Activated T-cell treated with anti-CD3 and anti-CD28 coated beads, Interleukin-2, amount 50 U/mL, for 72 hours (primary cell): ENCODE data around the gene GALNT14. TPM values are rescaled to one million over a fixed set of nuclear protein-coding genes. Genes with fewer than 3 reads are reported as not detected.
"Not testable (repeated sequence)": the region's sequence is repeated elsewhere in the genome, so short reads cannot be mapped to it uniquely, and the experiment has no call there.

ENCODE experiments used
- ATAC-seq, 2 donors: fragments of 150-1000 bp; cut with Tn5 transposase; replicated peaks in 1 of 2; 2 replicates each; pipeline ENCODE4 v1.10.0; 2021; ENCODE audit warnings: moderate library complexity in 2 of 2, mild to moderate bottlenecking in 1 of 2
- DNase-seq, 2 donors: peaks; one replicate each; pipeline ENCODE4 v3.0.0; 2021 to 2022; ENCODE audit warnings: mixed read lengths in 1 of 2
- H3K27ac Mint-ChIP-seq: one replicate; pipeline ENCODE4 v1.8.0; 2022; ENCODE audit warnings: mild to moderate bottlenecking, moderate library complexity, mixed read lengths
- H3K27me3 Mint-ChIP-seq: one replicate; pipeline ENCODE4 v1.8.0; 2022; ENCODE audit warnings: low read depth, mixed read lengths
- H3K36me3 Mint-ChIP-seq, 2 donors: one replicate each; pipeline ENCODE4 v1.8.0; 2022; ENCODE audit warnings: mixed read lengths in 2 of 2, mild to moderate bottlenecking in 1 of 2; ENCODE audit not compliant: insufficient read depth in 2 of 2
- H3K4me1 Mint-ChIP-seq: one replicate; pipeline ENCODE4 v1.8.0; 2022; ENCODE audit warnings: low read depth, mixed read lengths
- H3K4me3 Mint-ChIP-seq, 2 donors: one replicate each; pipeline ENCODE4 v1.8.0; 2022; ENCODE audit warnings: mild to moderate bottlenecking in 2 of 2, mixed read lengths in 2 of 2, moderate library complexity in 2 of 2
- H3K9me3 Mint-ChIP-seq, 2 donors: one replicate each; pipeline ENCODE4 v1.8.0; 2022; ENCODE audit warnings: mixed read lengths in 2 of 2
- total RNA-seq, 2 donors: library from RNA; stranded (reverse); gene quantifications; one replicate each; pipeline ENCODE4 v1.2.3, GENCODE V29; 2022

GALNT14 gene, protein sequence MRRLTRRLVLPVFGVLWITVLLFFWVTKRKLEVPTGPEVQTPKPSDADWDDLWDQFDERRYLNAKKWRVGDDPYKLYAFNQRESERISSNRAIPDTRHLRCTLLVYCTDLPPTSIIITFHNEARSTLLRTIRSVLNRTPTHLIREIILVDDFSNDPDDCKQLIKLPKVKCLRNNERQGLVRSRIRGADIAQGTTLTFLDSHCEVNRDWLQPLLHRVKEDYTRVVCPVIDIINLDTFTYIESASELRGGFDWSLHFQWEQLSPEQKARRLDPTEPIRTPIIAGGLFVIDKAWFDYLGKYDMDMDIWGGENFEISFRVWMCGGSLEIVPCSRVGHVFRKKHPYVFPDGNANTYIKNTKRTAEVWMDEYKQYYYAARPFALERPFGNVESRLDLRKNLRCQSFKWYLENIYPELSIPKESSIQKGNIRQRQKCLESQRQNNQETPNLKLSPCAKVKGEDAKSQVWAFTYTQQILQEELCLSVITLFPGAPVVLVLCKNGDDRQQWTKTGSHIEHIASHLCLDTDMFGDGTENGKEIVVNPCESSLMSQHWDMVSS
- total RNA-seq: under 1 TPM; 0.67 to 0.81 TPM

DNA sequence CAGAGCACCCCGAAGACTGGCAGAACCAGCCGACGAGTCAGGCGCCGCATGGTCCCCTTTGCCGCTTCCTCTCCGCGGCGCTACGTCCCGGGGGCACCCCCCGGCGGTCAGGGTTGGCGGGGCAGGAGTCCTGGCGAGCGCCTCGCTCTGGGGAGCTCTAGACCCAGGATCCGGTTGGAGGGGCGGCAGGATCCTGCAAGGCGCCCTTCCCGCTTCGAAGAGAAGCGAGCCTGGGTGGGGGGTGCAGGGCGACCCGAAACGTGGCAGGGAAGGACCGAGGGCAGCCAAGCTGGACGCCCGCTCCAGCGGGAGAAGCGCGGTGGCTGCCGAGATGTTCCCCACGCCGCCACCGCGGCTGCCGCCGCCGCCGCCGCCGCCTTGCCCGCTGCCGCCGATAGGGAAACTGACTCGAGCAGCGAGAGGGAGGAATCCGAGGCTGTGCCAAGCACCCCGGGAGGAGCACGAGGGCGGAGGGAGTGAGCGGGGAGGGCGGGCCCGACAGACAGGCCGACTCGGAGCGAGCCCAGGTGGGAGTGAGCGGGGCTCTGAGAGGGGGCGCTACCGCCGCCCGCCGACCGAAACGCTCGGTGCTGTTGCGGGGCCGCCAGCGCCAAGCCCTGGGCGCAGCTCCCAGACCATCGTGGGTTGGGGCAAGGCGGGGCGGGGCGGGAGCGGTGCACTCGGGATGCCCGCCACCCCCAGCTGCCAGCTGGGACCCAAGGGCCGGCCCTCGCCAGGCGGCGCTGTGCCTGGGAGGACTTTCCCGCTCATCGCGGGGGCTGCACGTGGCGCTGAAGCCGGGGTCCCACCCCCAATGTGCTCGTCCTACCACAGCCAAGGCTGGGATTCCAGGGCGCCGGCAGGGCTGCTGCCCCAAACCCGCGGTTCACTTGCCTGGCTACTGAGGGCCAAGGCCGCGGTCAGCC, at the start of gene GALNT14:
TSS of gene GALNT14 (minus strand) at position 404 of the 926 bp plus-strand sequence. CDS start at position 50, 354 bp downstream.
- Mint-ChIP-seq H3K27ac (no peak within 1 kb of the TSS), H3K9me3 (no peaks in the 10 kb centered on the region), H3K27me3 (peaks cover 41% of the 10 kb centered on the region), H3K4me1 (peaks cover 7% of the 10 kb centered on the region), H3K4me3 (peak within 1 kb of the TSS; percentile 87 to 88), H3K36me3 (no peaks in the 10 kb centered on the region)
- DNase-seq (peak; percentile 64 to 72), ATAC-seq (peak; percentile 82 to 86)

DNA sequence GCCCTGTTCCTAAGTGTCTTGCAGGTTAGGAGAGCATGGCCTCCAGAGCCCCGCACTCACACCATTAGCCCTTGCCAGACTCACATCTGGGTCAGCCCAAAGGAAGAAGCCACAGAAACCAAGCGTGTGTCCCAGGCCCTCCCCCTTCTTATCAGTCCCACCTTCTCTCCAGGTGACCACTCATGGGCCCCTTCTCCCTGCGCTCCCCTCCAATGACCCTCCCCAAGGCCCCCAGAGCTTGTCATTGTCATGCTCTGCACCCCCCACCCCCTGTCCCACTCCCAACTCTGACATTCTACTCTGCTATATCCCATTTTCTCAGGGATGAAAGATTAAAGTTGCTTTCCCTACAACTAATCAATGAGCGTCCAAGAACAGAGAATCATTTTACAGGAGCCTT, 48.9 kb upstream of the GALNT14 start:
- Mint-ChIP-seq H3K27me3 (no peaks in the 10 kb centered on the region), H3K4me3 (no peak overlapping the region), H3K9me3 (no peaks in the 10 kb centered on the region), H3K36me3 (peaks cover 0 to 2% of the 10 kb centered on the region in 2 donors), H3K4me1 (no peaks in the 10 kb centered on the region), H3K27ac (no peak overlapping the region)
- DNase-seq (no peak), ATAC-seq (no peak)

DNA sequence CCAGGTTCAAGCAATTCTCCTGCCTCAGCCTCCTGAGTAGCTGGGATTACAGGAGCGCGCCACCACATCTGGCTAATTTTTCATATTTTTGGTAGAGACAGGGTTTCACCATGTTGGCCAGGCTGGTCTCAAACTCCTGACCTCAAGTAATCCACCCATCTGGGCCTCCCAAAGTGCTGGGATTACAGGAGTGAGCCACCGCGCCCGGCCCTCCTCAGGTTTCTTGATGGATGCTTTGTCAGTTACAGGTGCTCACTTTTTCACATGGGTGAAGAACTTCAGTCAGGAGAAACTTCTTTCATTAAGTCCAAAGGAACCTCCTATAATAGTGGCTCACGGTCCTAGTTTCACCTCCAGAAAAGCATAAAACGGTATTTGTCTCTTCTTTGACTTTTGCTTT, 45.7 kb upstream of the GALNT14 start:
- H3K27me3 Mint-ChIP-seq, H3K9me3 Mint-ChIP-seq, H3K27ac Mint-ChIP-seq, H3K4me1 Mint-ChIP-seq, DNase-seq, H3K36me3 Mint-ChIP-seq, ATAC-seq, H3K4me3 Mint-ChIP-seq: not testable (repeated sequence)

DNA sequence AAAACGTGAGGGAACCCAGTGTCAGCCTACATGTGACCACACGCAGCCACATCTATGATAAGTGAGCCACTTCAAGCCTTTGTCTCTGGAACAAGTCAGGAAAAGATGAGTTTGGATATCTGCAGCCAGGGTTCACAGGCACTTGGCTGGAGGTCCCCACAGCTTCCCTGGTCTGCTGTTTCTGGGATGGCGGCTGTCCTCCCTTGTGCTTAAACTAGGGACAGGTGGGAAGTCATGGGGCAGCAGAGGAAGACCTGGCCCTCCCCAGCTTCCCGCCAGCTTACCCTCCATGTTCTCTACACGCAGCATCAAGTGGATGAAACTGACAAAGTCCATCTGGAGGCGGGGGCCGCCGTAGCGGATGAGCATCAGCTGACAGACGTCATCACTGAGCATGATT, 38.5 kb upstream of the GALNT14 start:
- no peak overlapping the region for H3K4me3 Mint-ChIP-seq
- H3K36me3 Mint-ChIP-seq: no peaks in the 10 kb centered on the region
- no peaks in the 10 kb centered on the region for H3K27me3 Mint-ChIP-seq
- no peaks in the 10 kb centered on the region for H3K9me3 Mint-ChIP-seq
- ATAC-seq (no peak), DNase-seq (no peak)
- H3K27ac Mint-ChIP-seq: no peak overlapping the region
- H3K4me1 Mint-ChIP-seq: no peaks in the 10 kb centered on the region

DNA sequence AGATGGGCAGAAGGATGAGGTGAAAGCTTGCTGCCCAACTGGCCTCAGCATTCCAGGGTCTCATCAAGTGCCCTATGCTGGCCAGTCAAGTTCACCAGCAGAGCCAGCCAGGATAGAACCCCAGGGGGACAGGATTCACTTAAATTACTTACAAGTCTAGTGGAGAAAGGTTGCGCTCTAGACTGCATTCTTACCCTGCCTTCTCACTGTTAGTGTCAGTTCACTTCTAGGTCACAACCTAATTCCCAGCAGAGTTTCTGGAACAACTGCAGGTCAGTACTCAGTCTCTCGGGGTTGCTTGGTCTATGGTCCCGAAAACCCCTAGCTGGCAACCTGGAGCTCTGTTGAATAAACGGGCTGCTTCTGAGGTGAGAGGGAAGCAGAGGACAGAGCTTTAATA, 32.9 kb upstream of the GALNT14 start:
- Mint-ChIP-seq H3K27me3 (no peaks in the 10 kb centered on the region), H3K27ac (no peak overlapping the region), H3K36me3 (no peaks in the 10 kb centered on the region), H3K4me1 (no peaks in the 10 kb centered on the region), H3K4me3 (no peak overlapping the region), H3K9me3 (no peaks in the 10 kb centered on the region)
- ATAC-seq: no peak
- no peak for DNase-seq

DNA sequence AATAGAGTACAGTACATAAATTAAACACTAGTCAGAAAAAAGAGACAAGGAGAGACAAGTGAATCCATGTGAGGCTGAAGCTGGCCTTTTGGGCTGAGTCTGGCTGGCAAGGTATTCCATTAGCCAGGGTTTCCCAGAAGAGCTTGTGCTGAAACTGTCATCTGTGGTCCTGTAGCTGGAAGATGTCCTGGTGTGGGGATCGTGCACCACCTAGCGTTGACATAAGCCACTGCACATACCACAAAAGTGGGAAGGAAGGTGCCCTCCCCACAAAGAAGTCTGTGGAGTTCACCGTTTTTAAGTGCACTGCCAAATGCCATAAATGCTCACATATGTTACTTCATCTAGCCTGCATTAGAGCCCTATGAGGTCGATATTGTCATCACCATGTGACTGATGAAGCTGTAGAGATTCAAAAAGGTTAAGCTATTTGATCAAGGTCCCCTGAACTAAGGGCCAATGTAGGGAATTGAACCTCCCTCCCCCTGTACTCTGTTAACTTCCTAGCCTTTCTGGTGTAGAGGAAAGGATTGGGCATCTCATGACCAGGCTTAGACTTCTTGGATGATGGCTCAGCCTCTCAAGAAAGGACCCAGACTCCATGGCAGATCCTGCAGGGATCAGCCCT, 31.9 kb upstream of the GALNT14 start:
- DNase-seq: peak; percentile 44 to 61
- Mint-ChIP-seq H3K27me3 (no peaks in the 10 kb centered on the region), H3K4me3 (no peak overlapping the region), H3K9me3 (no peaks in the 10 kb centered on the region), H3K27ac (no peak overlapping the region), H3K36me3 (no peaks in the 10 kb centered on the region), H3K4me1 (no peaks in the 10 kb centered on the region)
- peak; percentile 67 to 71 for ATAC-seq

DNA sequence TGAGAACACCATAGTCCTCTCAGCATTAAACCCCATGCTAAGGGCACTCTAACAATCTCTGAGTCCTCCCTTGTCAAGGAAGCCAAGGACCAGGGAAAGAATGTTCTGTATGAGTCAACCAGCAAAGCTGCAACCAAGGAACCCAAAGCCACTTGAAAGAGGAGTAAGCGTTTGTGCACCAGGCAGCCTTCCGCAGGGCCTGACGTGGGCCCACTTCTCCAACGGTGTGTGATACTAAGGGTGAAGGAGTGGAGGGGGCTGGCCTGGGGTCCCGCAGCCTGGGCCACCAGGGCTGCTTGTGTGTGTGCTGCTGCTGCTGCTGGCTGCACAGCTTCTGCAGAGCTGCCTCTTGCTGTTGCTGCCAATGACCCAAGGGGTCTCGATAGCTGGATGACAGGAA, 30.1 kb upstream of the GALNT14 start:
- ATAC-seq: no peak
- no peaks in the 10 kb centered on the region for H3K27me3 Mint-ChIP-seq
- no peak overlapping the region for H3K4me3 Mint-ChIP-seq

DNA sequence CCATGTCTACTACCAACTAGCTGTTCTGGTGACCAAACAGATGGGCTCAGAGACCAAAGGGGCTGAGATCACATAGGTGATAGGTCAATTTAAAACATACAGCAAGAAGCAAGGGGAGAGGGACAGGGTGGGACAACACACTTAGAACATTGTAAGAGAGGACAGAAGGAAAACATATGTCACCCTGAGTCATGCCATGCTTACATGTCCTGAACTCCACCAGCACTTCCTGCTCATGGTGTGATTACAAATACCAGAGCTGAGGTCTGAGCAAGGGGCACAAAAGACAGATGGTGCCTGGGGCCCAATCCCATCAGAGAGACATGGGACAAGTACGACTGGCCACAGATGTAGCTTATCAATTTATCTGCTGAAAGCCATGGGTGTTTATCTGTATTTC, 28.7 kb upstream of the GALNT14 start:
- no peaks in the 10 kb centered on the region for H3K36me3 Mint-ChIP-seq
- no peak overlapping the region for H3K27ac Mint-ChIP-seq
- no peak overlapping the region for H3K4me3 Mint-ChIP-seq
- peak in 1 of 2 donors; percentile 36 for ATAC-seq
- DNase-seq: no peak
- H3K4me1 Mint-ChIP-seq: no peaks in the 10 kb centered on the region
- H3K27me3 Mint-ChIP-seq: no peaks in the 10 kb centered on the region
- H3K9me3 Mint-ChIP-seq: no peaks in the 10 kb centered on the region

More for the DNA sequence above, 30.1 kb upstream of the GALNT14 start:
- H3K4me1 Mint-ChIP-seq: no peaks in the 10 kb centered on the region
- H3K9me3 Mint-ChIP-seq: no peaks in the 10 kb centered on the region
- no peak overlapping the region for H3K27ac Mint-ChIP-seq
- no peak for DNase-seq
- no peaks in the 10 kb centered on the region for H3K36me3 Mint-ChIP-seq

DNA sequence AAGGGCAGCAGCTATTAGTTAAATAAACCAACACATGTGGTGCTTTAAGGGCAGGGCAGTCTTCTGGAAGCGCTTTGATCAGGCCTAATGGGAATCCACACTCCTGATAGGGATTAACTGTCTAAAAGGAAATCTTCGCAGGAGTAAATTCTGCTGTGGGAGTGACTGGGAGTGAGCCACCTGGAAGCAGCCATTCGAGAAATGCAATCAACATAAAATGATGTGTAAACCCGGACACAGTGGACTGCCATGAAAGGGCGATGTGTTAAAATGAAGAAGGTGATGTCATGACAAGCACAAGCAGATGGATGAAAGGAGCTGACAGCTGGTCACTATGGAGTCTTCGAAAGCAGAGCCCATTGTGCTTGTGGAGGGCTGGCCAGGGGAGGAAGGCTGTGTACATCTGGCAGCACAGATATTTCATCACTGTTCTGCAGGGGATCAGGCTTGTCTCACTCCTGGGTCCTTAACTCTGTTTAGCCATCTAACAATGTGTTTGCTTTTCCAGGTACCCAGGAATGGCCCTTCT, 24.8 kb upstream of the GALNT14 start:
- no peak overlapping the region for H3K4me3 Mint-ChIP-seq
- ATAC-seq: no peak
- no peak for DNase-seq
- no peaks in the 10 kb centered on the region for H3K27me3 Mint-ChIP-seq
- no peaks in the 10 kb centered on the region for H3K36me3 Mint-ChIP-seq
- no peaks in the 10 kb centered on the region for H3K4me1 Mint-ChIP-seq
- H3K9me3 Mint-ChIP-seq: no peaks in the 10 kb centered on the region
- no peak overlapping the region for H3K27ac Mint-ChIP-seq

DNA sequence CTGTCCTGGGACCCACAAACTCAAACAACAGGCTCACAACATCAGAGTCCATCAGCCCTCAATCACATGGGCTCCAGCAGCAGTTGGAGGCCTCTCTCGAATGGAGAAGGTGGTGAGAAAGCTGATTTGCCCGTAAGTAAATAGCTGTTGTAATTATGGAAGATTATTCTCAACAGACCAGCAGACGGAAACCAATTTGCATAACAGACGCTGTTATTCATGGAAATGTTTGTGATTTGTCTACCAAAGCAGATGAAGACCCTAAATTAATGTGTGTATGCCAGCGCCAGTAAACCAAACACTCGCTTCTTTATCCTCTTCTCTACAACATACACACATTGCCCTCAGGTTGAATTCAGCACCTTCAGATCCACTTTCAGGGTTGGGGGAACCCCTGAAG, 23.4 kb upstream of the GALNT14 start:
- Mint-ChIP-seq H3K36me3 (no peaks in the 10 kb centered on the region), H3K4me3 (no peak overlapping the region), H3K27ac (no peak overlapping the region), H3K27me3 (no peaks in the 10 kb centered on the region), H3K9me3 (no peaks in the 10 kb centered on the region), H3K4me1 (no peaks in the 10 kb centered on the region)
- DNase-seq: no peak
- ATAC-seq: no peak

DNA sequence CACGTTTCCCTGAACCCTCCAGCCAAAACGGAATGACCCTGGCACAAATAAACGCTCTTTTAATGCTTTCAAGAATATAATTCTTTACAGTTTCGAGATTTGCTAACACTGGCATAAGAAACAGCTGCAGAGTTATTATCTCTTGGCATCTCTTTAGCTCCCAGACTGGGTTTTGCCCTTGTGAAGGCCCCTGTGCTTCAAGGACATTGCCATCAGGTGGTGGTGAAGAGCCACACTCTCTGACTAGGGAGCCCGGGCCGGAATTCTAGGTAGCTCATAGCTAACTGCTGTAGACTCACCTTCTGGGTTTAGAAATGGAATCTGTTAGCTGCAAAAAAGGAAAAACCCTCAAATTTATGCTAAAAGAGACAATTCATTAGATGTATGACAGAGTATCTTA, 13.3 kb upstream of the GALNT14 start:
- ATAC-seq: no peak
- peaks cover 19% of the 10 kb centered on the region for H3K27me3 Mint-ChIP-seq
- H3K4me3 Mint-ChIP-seq: no peak overlapping the region
- H3K4me1 Mint-ChIP-seq: no peaks in the 10 kb centered on the region
- peaks cover 0 to 1% of the 10 kb centered on the region in 2 donors for H3K9me3 Mint-ChIP-seq
- H3K27ac Mint-ChIP-seq: no peak overlapping the region
- no peaks in the 10 kb centered on the region for H3K36me3 Mint-ChIP-seq
- no peak for DNase-seq

DNA sequence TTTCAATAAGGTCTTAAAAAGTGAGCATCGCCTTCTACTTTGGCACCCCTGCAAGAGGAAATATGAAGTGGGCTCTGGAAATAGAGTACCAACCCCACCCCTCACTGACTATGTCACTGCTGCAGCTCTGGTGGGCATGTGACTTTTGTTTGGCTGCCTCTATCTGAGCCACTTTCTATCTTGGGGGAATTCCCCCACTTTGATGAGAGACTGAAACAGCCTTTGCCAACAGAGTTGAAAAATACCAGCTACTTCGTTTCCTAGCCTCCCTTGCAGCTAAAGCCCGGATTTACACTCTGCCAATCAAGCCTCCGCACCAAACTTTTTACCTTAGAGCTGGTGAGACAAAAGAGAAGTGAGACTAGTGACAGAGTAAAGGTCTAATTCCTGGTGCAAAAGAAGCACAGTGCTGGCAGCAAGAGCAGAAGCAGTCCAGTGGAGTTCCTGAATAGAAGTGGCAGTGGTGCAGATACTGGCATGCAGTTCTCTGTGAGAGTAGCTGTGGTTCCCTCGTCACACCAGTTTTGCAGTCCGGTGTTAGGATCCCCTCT, 12.0 kb upstream of the GALNT14 start:
- no peak overlapping the region for H3K27ac Mint-ChIP-seq
- H3K27me3 Mint-ChIP-seq: peaks cover 18% of the 10 kb centered on the region
- no peaks in the 10 kb centered on the region for H3K4me1 Mint-ChIP-seq
- no peaks in the 10 kb centered on the region for H3K9me3 Mint-ChIP-seq
- no peak overlapping the region for H3K4me3 Mint-ChIP-seq
- no peaks in the 10 kb centered on the region for H3K36me3 Mint-ChIP-seq
- no peak for ATAC-seq
- DNase-seq: no peak
